Measurements from ENCODE around the gene SPON1. TPM values are rescaled to one million over a fixed set of nuclear protein-coding genes. Genes with fewer than 3 reads are reported as not detected.

SPON1 gene
- polyA plus RNA-seq, 4 donors = 11.4 to 99.8 (median 22.2) TPM

- H3K27me3 ChIP-seq (ENCODE audit: control insufficient read depth in 3 of 3, insufficient read depth in 3 of 3, low read length in 3 of 3) = no peaks in the 10 kb centered on the region
- no peak overlapping the region for H3K4me3 ChIP-seq (ENCODE audit: low read depth in 1 of 3, low read length in 3 of 3)
- peaks cover 0 to 3% (median 0%) of the 10 kb centered on the region in 3 donors for H3K36me3 ChIP-seq (ENCODE audit: control insufficient read depth in 3 of 3, insufficient read depth in 2 of 3, low read depth in 1 of 3, low read length in 3 of 3)
- no peak overlapping the region for H3K27ac ChIP-seq (ENCODE audit: low read depth in 1 of 3, low read length in 2 of 3)
- H3K4me1 ChIP-seq (ENCODE audit: control insufficient read depth in 3 of 3, insufficient read depth in 2 of 3, low read depth in 1 of 3, low read length in 2 of 3) = no peaks in the 10 kb centered on the region
- WGBS, 3 donors = 87 to 98% (median 96%) methylated on average over 4 of the region's 4 CpGs
- FAIRE-seq (no peak), DNase-seq (no peak)
- H3K9me3 ChIP-seq (ENCODE audit: control insufficient read depth in 2 of 2, insufficient read depth in 1 of 2, low read depth in 1 of 2, low read length in 1 of 2) = peaks cover 0 to 3% of the 10 kb centered on the region in 2 donors
Observed at GRCh38 chr11:14225666-14226065, 263.1 kb downstream of the SPON1 start.

GRCh38 chr11:14228356-14228755 is 265.8 kb downstream of the SPON1 start:
- Histone ChIP-seq H3K4me3 (ENCODE audit: low read depth in 1 of 3, low read length in 3 of 3) (no peak overlapping the region), H3K27me3 (ENCODE audit: control insufficient read depth in 3 of 3, insufficient read depth in 3 of 3, low read length in 3 of 3) (no peaks in the 10 kb centered on the region), H3K9me3 (ENCODE audit: control insufficient read depth in 2 of 2, insufficient read depth in 1 of 2, low read depth in 1 of 2, low read length in 1 of 2) (peaks cover 0 to 3% of the 10 kb centered on the region in 2 donors), H3K36me3 (ENCODE audit: control insufficient read depth in 3 of 3, insufficient read depth in 2 of 3, low read depth in 1 of 3, low read length in 3 of 3) (peaks cover 0 to 3% (median 0%) of the 10 kb centered on the region in 3 donors), H3K27ac (ENCODE audit: low read depth in 1 of 3, low read length in 2 of 3) (no peak overlapping the region), H3K4me1 (ENCODE audit: control insufficient read depth in 3 of 3, insufficient read depth in 2 of 3, low read depth in 1 of 3, low read length in 2 of 3) (no peaks in the 10 kb centered on the region)
- DNase-seq = no peak
- FAIRE-seq = no peak
- WGBS, 3 donors = 80 to 96% (median 85%) methylated on average over 2 of the region's 2 CpGs

GRCh38 chr11:14229472-14229871 is 266.9 kb downstream of the SPON1 start:
- WGBS, 3 donors = 80 to 93% (median 85%) methylated on average over 11 of the region's 11 CpGs
- peaks cover 0 to 3% of the 10 kb centered on the region in 2 donors for H3K9me3 ChIP-seq (ENCODE audit: control insufficient read depth in 2 of 2, insufficient read depth in 1 of 2, low read depth in 1 of 2, low read length in 1 of 2)
- DNase-seq (no peak), FAIRE-seq (no peak)
- no peaks in the 10 kb centered on the region for H3K27me3 ChIP-seq (ENCODE audit: control insufficient read depth in 3 of 3, insufficient read depth in 3 of 3, low read length in 3 of 3)
- no peaks in the 10 kb centered on the region for H3K4me1 ChIP-seq (ENCODE audit: control insufficient read depth in 3 of 3, insufficient read depth in 2 of 3, low read depth in 1 of 3, low read length in 2 of 3)
- H3K36me3 ChIP-seq (ENCODE audit: control insufficient read depth in 3 of 3, insufficient read depth in 2 of 3, low read depth in 1 of 3, low read length in 3 of 3) = peaks cover 0 to 3% (median 0%) of the 10 kb centered on the region in 3 donors
- H3K27ac ChIP-seq (ENCODE audit: low read depth in 1 of 3, low read length in 2 of 3) = no peak overlapping the region
- no peak overlapping the region for H3K4me3 ChIP-seq (ENCODE audit: low read depth in 1 of 3, low read length in 3 of 3)

GRCh38 chr11:14230407-14230806 is 267.9 kb downstream of the SPON1 start:
- Histone ChIP-seq H3K4me1 (ENCODE audit: control insufficient read depth in 3 of 3, insufficient read depth in 2 of 3, low read depth in 1 of 3, low read length in 2 of 3) (no peaks in the 10 kb centered on the region), H3K9me3 (ENCODE audit: control insufficient read depth in 2 of 2, insufficient read depth in 1 of 2, low read depth in 1 of 2, low read length in 1 of 2) (peaks cover 0 to 3% of the 10 kb centered on the region in 2 donors), H3K27ac (ENCODE audit: low read depth in 1 of 3, low read length in 2 of 3) (no peak overlapping the region), H3K36me3 (ENCODE audit: control insufficient read depth in 3 of 3, insufficient read depth in 2 of 3, low read depth in 1 of 3, low read length in 3 of 3) (peaks cover 0 to 3% (median 0%) of the 10 kb centered on the region in 3 donors), H3K27me3 (ENCODE audit: control insufficient read depth in 3 of 3, insufficient read depth in 3 of 3, low read length in 3 of 3) (no peaks in the 10 kb centered on the region), H3K4me3 (ENCODE audit: low read depth in 1 of 3, low read length in 3 of 3) (no peak overlapping the region)
- FAIRE-seq (no peak), DNase-seq (no peak)
- 79 to 92% (median 80%) methylated on average over 6 of the region's 6 CpGs for WGBS, 3 donors

GRCh38 chr11:14232652-14233051 is 270.1 kb downstream of the SPON1 start:
- H3K36me3 ChIP-seq (ENCODE audit: control insufficient read depth in 3 of 3, insufficient read depth in 2 of 3, low read depth in 1 of 3, low read length in 3 of 3) = peaks cover 0 to 3% (median 0%) of the 10 kb centered on the region in 3 donors
- no peaks in the 10 kb centered on the region for H3K27me3 ChIP-seq (ENCODE audit: control insufficient read depth in 3 of 3, insufficient read depth in 3 of 3, low read length in 3 of 3)
- WGBS, 3 donors = 76 to 91% (median 84%) methylated on average over 6 of the region's 6 CpGs
- DNase-seq = no peak
- no peaks in the 10 kb centered on the region for H3K4me1 ChIP-seq (ENCODE audit: control insufficient read depth in 3 of 3, insufficient read depth in 2 of 3, low read depth in 1 of 3, low read length in 2 of 3)
- H3K4me3 ChIP-seq (ENCODE audit: low read depth in 1 of 3, low read length in 3 of 3) = no peak overlapping the region
- no peak overlapping the region for H3K27ac ChIP-seq (ENCODE audit: low read depth in 1 of 3, low read length in 2 of 3)
- FAIRE-seq = no peak
- peaks cover 0 to 3% of the 10 kb centered on the region in 2 donors for H3K9me3 ChIP-seq (ENCODE audit: control insufficient read depth in 2 of 2, insufficient read depth in 1 of 2, low read depth in 1 of 2, low read length in 1 of 2)

GRCh38 chr11:14234446-14234845 is 271.9 kb downstream of the SPON1 start:
- no peak overlapping the region for H3K4me3 ChIP-seq (ENCODE audit: low read depth in 1 of 3, low read length in 3 of 3)
- DNase-seq = no peak
- 78 to 91% (median 86%) methylated on average over 6 of the region's 6 CpGs for whole genome bisulfite sequencing, 3 donors
- H3K9me3 ChIP-seq (ENCODE audit: control insufficient read depth in 2 of 2, insufficient read depth in 1 of 2, low read depth in 1 of 2, low read length in 1 of 2) = no peaks in the 10 kb centered on the region
- no peak for FAIRE-seq
- H3K36me3 ChIP-seq (ENCODE audit: control insufficient read depth in 3 of 3, insufficient read depth in 2 of 3, low read depth in 1 of 3, low read length in 3 of 3) = no peaks in the 10 kb centered on the region
- H3K27me3 ChIP-seq (ENCODE audit: control insufficient read depth in 3 of 3, insufficient read depth in 3 of 3, low read length in 3 of 3) = no peaks in the 10 kb centered on the region
- H3K27ac ChIP-seq (ENCODE audit: low read depth in 1 of 3, low read length in 2 of 3) = no peak overlapping the region
- no peaks in the 10 kb centered on the region for H3K4me1 ChIP-seq (ENCODE audit: control insufficient read depth in 3 of 3, insufficient read depth in 2 of 3, low read depth in 1 of 3, low read length in 2 of 3)

- no peaks in the 10 kb centered on the region for H3K36me3 ChIP-seq (ENCODE audit: control insufficient read depth in 3 of 3, insufficient read depth in 2 of 3, low read depth in 1 of 3, low read length in 3 of 3)
- H3K27ac ChIP-seq (ENCODE audit: low read depth in 1 of 3, low read length in 2 of 3) = no peak overlapping the region
- no peaks in the 10 kb centered on the region for H3K27me3 ChIP-seq (ENCODE audit: control insufficient read depth in 3 of 3, insufficient read depth in 3 of 3, low read length in 3 of 3)
- H3K9me3 ChIP-seq (ENCODE audit: control insufficient read depth in 2 of 2, insufficient read depth in 1 of 2, low read depth in 1 of 2, low read length in 1 of 2) = no peaks in the 10 kb centered on the region
- 97 to 100% (median 100%) methylated on average over 1 of the region's 1 CpG for WGBS, 3 donors
- no peaks in the 10 kb centered on the region for H3K4me1 ChIP-seq (ENCODE audit: control insufficient read depth in 3 of 3, insufficient read depth in 2 of 3, low read depth in 1 of 3, low read length in 2 of 3)
- DNase-seq = no peak
- H3K4me3 ChIP-seq (ENCODE audit: low read depth in 1 of 3, low read length in 3 of 3) = no peak overlapping the region
- FAIRE-seq = no peak
Observed at GRCh38 chr11:14235701-14236100, 273.2 kb downstream of the SPON1 start.

GRCh38 chr11:14237444-14237961 is 275.0 kb downstream of the SPON1 start:
- FAIRE-seq = no peak
- H3K4me3 ChIP-seq (ENCODE audit: low read depth in 1 of 3, low read length in 3 of 3) = no peak overlapping the region
- no peaks in the 10 kb centered on the region for H3K4me1 ChIP-seq (ENCODE audit: control insufficient read depth in 3 of 3, insufficient read depth in 2 of 3, low read depth in 1 of 3, low read length in 2 of 3)
- no peaks in the 10 kb centered on the region for H3K9me3 ChIP-seq (ENCODE audit: control insufficient read depth in 2 of 2, insufficient read depth in 1 of 2, low read depth in 1 of 2, low read length in 1 of 2)
- H3K27ac ChIP-seq (ENCODE audit: low read depth in 1 of 3, low read length in 2 of 3) = no peak overlapping the region
- WGBS, 3 donors = 55 to 72% (median 61%) methylated on average over 9 of the region's 9 CpGs
- H3K27me3 ChIP-seq (ENCODE audit: control insufficient read depth in 3 of 3, insufficient read depth in 3 of 3, low read length in 3 of 3) = no peaks in the 10 kb centered on the region
- no peak for DNase-seq
- H3K36me3 ChIP-seq (ENCODE audit: control insufficient read depth in 3 of 3, insufficient read depth in 2 of 3, low read depth in 1 of 3, low read length in 3 of 3) = no peaks in the 10 kb centered on the region

GRCh38 chr11:14240221-14240620 is 277.7 kb downstream of the SPON1 start:
- no peaks in the 10 kb centered on the region for H3K27me3 ChIP-seq (ENCODE audit: control insufficient read depth in 3 of 3, insufficient read depth in 3 of 3, low read length in 3 of 3)
- H3K4me1 ChIP-seq (ENCODE audit: control insufficient read depth in 3 of 3, insufficient read depth in 2 of 3, low read depth in 1 of 3, low read length in 2 of 3) = no peaks in the 10 kb centered on the region
- H3K27ac ChIP-seq (ENCODE audit: low read depth in 1 of 3, low read length in 2 of 3) = no peak overlapping the region
- H3K36me3 ChIP-seq (ENCODE audit: control insufficient read depth in 3 of 3, insufficient read depth in 2 of 3, low read depth in 1 of 3, low read length in 3 of 3) = peaks cover 0 to 11% (median 9%) of the 10 kb centered on the region in 3 donors
- DNase-seq (no peak), FAIRE-seq (no peak)
- no peak overlapping the region for H3K4me3 ChIP-seq (ENCODE audit: low read depth in 1 of 3, low read length in 3 of 3)
- H3K9me3 ChIP-seq (ENCODE audit: control insufficient read depth in 2 of 2, insufficient read depth in 1 of 2, low read depth in 1 of 2, low read length in 1 of 2) = no peaks in the 10 kb centered on the region

Measured in small intestine (tissue), 7 donors.